GM18505 (cell line): ENCODE data around the gene TIPRL.

Source experiments
- ATAC-seq: cut with Tn5 transposase; IDR thresholded peaks from one replicate; pipeline ENCODE4 v1.9.1; 2021; ENCODE audit not compliant: unreplicated experiment
- POLR2A ChIP-seq: IDR thresholded peaks from 4 replicates; pipeline ENCODE4 v1.6.1; 2011; ENCODE audit warnings: borderline replicate concordance; ENCODE audit not compliant: insufficient read depth, insufficient read length; ENCODE audit errors: extremely low read depth

The TIPRL gene

DNA sequence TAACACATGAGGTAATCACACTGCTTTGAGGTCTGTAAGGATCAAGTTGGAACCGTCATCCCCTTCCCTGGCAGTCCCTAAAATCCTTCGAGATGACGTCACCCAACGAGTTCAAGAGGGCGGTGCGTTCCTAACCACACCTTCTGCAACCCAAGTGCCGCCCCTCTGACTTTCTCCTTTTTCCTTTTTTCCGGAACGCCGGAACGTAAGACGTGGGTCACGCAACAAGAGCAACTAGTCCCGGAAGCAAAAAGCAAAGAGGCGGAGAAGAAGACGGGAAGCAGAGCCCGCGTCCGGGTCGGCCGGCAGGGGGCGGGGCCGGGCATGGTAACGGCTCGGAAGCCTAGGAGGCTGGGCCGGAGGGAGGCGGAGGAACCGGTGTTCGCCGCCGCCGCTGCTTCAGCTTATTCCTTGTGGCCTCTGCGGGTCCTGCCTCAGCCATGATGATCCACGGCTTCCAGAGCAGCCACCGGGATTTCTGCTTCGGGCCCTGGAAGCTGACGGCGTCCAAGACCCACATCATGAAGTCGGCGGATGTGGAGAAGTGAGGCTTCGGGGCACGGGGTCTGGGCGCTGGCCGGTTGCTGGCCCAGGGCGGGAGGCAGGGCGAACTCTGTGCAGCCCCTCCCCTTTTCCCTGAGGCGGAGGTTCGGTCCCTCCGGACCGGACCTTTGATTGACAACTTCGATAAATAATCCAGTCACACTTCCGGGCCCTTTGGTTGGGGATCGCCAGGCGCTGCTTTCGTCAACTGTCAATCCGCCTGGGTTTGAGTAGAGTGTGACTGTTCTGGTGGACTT is at the start of gene TIPRL:
Gene TIPRL (plus strand): TSS at position 325 of the 800 bp plus-strand sequence. CDS start 116 bp downstream, at position 441.
- peak; percentile 91 for ATAC-seq
- peak; percentile 81 for TF ChIP-seq POLR2A

- TF ChIP-seq POLR2A = no peak
- no peak for ATAC-seq
Observed at GRCh38 chr1:168129933-168130332, 48.8 kb upstream of the TIPRL start.

DNA sequence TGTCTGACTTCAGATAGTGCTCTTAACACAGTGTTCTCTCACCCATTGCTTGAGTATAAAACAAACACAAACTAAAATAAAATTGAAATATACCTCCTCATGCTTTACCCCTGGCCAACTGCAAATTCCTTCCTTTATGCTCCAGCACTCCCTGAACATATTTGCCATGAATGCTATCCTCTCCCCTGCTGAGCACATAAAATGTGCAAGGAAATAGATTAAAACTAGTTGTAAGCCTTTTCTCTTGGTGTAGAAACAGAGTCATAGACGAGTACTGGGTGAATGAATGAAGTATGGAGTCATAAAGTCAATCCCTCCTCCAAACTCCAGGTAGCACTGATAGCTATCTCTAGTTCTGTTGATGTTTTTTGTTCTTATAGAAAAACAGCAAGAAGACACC is 44.6 kb upstream of the TIPRL start:
- no peak for TF ChIP-seq POLR2A
- no peak for ATAC-seq

- no peak for ATAC-seq
- no peak for TF ChIP-seq POLR2A
Observed at GRCh38 chr1:168134642-168135041, 44.1 kb upstream of the TIPRL start.

- ATAC-seq = no peak
- TF ChIP-seq POLR2A = no peak
Observed at GRCh38 chr1:168135116-168135920, 43.4 kb upstream of the TIPRL start.

GRCh38 chr1:168135921-168136708 is 42.6 kb upstream of the TIPRL start:
- no peak for TF ChIP-seq POLR2A
- no peak for ATAC-seq

DNA sequence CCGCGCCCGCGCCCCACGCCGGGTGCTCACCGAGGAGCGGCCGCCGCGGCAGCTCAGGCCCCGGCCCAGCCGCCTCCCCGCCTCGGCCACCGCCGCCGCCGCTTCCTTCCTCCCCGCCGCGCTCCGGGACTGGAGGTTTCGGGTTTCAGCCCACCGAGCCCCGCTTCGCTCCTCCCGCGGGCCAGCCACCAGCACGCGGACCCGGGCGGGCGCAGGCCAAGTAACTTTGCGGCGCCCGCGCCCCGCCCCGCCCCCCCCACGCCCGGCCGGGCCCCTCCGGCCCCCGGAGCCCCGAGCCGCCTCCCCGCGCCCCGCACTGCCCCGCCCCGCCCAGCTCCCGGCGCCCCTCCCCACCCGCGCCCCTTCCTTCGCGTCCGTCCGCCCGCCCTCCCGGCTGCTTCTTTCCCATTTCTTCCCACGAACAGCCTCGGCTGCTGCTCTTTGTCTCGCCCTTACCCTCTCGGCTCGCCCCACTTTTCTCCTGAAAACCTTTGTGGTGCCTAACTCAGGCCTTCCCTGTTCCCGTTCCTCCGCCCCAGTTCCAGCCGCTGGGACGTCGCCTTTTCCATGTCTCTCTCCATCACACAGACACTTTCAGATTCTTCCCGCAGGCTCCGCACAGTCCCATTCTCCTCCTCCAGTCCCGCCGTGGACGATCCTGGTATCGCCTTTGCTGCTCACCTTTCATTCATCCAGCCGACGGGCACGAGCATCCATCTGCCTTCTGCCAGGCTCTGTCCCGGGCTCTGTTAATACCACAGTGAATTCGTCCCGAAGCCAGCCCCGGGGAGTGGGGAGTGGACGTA is 41.9 kb upstream of the TIPRL start, which contains the start of gene GPR161:
Gene GPR161 (minus strand): TSS at position 222 of the 806 bp plus-strand sequence. CDS start 32,080 bp downstream, outside the sequence.
- no peak for TF ChIP-seq POLR2A
- ATAC-seq = no peak

GRCh38 chr1:168137515-168137821 is 41.3 kb upstream of the TIPRL start:
- TF ChIP-seq POLR2A = no peak
- no peak for ATAC-seq

DNA sequence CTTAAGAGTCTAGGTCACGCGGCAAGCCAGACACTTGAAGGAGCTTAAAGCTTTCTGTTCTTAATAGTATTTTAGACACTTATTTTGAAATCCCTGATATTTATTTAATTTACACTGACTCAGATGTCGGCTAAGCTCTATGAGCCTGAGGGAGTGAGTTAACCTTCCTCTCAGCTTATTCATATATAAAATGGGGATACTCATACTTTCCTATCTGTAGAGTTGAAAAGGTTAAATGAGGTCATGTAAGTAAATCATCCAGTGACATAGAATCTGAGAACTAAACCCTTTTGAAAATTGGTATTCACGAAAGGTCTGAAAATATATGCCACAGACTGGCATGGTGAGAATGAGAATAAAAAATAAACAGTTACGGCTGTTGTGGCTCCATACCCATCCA is 40.6 kb upstream of the TIPRL start:
- no peak for ATAC-seq

GRCh38 chr1:168139070-168139469 is 39.7 kb upstream of the TIPRL start:
- no peak for ATAC-seq
- TF ChIP-seq POLR2A = no peak

More for the DNA sequence above, 40.6 kb upstream of the TIPRL start:
- no peak for TF ChIP-seq POLR2A

DNA sequence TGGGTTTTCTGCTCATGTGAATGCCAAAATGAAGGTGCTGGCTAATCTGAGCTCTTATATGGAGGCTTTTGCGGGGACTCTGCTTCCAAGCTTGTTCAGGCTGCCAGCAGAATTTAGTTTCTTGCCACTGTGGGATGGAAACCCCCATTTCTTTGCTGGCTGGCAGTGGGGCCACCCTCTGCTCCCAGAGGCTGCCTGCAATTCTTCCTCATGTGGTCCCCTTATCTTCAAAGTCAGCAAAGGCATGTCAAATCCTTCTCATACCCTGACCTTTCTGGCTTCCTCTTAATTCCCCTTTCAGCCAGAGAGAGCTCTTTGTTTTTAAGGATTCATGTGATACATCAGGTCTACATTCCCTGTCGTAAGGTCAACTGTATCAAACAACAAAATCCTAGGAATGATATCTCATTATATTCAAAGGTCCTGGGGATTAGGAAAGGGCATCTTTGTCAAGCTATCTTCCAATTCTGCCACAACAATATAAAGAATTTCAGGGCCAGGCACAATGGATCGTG is 36.8 kb upstream of the TIPRL start:
- ATAC-seq = no peak
- no peak for TF ChIP-seq POLR2A
